WI38 (cell line): ENCODE data around the gene RRBP1.

Source experiments
- H3K4me3 ChIP-seq: 2 replicates; pipeline ENCODE4 v1.5.1; 2011; ENCODE audit warnings: low read depth, mild to moderate bottlenecking, control low read depth, low read length
- TF ChIP-seq, protein P1 (sequence below): IDR thresholded peaks from 2 replicates; pipeline ENCODE4 v1.5.1; 2012; ENCODE audit warnings: low read depth, mild to moderate bottlenecking, control low read depth, low read length

Gene RRBP1

DNA sequence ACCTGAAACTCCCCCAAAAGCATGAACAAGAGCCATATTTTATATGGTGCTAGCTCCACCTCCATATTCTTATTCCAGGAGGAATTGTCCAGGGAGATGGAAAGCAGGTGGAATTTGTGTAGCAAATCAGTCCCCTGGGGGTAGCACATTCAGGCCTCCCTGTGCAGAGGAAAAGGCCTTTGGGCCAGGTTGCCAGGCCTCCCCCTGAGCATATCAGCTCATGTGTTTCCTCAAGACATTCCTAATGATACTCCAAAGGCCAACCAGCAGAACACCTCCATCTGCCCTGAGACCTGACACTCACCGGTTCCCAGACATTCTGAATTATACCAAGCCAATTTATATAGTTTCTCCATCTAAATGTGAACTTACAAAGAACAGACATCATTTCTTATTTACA is 15.1 kb upstream of the RRBP1 start:
- no peak overlapping the region for H3K4me3 ChIP-seq
- TF ChIP-seq, protein P1, sequence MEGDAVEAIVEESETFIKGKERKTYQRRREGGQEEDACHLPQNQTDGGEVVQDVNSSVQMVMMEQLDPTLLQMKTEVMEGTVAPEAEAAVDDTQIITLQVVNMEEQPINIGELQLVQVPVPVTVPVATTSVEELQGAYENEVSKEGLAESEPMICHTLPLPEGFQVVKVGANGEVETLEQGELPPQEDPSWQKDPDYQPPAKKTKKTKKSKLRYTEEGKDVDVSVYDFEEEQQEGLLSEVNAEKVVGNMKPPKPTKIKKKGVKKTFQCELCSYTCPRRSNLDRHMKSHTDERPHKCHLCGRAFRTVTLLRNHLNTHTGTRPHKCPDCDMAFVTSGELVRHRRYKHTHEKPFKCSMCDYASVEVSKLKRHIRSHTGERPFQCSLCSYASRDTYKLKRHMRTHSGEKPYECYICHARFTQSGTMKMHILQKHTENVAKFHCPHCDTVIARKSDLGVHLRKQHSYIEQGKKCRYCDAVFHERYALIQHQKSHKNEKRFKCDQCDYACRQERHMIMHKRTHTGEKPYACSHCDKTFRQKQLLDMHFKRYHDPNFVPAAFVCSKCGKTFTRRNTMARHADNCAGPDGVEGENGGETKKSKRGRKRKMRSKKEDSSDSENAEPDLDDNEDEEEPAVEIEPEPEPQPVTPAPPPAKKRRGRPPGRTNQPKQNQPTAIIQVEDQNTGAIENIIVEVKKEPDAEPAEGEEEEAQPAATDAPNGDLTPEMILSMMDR = no peak

DNA sequence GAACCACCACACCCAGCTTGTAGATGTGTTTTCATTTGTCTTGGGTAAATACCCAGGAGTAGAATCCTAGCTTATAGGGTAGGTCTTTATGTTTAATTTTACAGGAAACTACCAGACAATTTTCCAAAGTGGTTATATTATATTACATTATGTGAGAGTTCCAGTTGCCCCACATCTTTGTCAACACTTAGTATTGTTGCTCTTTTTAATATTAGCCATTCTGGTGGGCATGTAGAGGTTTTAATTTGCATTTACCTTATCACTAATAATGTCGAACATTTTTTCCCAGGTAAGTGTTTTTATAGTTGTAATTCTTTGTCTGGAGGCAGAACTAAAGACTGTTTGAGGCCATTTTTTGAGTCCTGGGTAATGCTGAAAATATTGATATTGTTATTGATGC is 14.2 kb upstream of the RRBP1 start:
- no peak overlapping the region for H3K4me3 ChIP-seq
- TF ChIP-seq, protein P1 = no peak

GRCh38 chr20:17694767-17695166 is 12.7 kb upstream of the RRBP1 start:
- no peak overlapping the region for H3K4me3 ChIP-seq
- TF ChIP-seq, protein P1 = no peak

DNA sequence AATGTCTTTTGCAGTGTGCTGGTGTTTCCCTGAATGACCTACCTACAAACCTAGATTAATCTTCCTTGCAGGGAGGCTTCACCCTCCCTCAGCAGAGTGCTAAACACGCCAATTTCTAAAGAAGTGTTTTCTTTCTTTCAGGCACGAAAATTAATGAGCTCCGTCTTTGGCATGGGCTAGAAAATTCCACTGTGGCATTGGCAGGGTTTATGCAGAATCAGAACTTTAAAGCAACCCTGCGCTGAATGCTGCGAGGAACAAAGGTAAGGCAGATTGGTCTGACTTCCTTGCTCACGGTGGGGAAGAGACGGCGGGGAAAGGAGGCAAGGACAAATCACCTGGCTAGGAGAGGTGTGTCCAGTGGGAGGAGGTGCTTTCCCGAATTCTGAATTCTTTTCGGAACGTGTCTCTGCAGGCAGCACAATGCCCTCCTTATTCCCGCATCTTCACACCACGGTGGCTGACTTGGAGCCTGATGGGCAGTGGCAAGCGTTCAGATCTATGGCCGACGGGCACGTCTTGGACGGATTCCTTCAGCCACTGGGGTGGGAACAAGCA is 11.5 kb upstream of the RRBP1 start:
- TF ChIP-seq, protein P1 = no peak
- H3K4me3 ChIP-seq = no peak overlapping the region

DNA sequence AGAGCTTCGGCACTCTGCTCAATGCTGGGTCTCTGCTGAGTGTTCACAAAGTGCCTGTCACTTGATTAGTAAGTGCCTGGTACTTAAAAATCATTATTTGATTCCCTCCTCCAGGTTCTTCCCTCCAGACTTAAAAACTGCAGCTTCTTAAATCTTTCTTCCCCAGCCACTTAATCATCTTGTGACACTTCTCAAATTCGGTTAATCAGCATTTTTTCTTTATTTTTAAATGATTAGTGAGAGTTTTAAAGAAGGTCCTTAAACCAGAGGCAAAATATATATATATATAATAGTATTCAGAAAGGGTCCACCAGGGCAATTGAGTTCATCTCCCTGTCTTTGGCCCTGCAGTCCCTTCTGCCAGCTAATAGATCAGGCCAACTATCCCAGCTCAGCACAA is 9.7 kb upstream of the RRBP1 start:
- TF ChIP-seq, protein P1 = no peak
- H3K4me3 ChIP-seq = no peak overlapping the region

DNA sequence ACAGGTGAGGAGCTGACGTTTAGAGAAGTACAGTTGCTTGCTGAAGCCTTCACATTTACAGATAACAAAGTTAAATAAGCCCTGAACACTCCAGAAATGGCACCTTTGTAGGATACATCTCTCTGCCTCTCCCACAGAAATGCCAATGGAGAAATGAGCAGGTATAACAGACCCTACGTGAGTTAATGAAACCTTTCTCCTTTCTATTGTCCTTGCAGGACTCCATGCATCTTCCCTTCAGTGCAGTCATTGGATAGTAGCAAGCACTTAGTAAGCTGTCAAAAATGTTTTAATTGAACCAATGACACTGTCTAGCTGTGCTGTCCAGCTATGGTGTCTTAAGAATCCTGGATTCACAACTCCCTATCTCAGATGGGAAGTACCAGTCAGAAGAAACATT is 8.1 kb upstream of the RRBP1 start:
- no peak overlapping the region for H3K4me3 ChIP-seq
- TF ChIP-seq, protein P1 = no peak

GRCh38 chr20:17688965-17689364 is 6.9 kb upstream of the RRBP1 start:
- TF ChIP-seq, protein P1 = no peak
- H3K4me3 ChIP-seq = no peak overlapping the region
